Left lung (tissue), 10 donors: ENCODE results near the gene PMEPA1. TPM values are rescaled to one million over a fixed set of nuclear protein-coding genes. Genes with fewer than 3 reads are reported as not detected.
A peak's percentile ranks its signal among the peaks of the same experiment; 100 is the strongest.

Experiments used
- ATAC-seq: fragments of 200-7000 bp; cut with Tn5 transposase; one replicate; pipeline ENCODE4 v1.9.1; 2020; ENCODE audit warnings: moderate library complexity
- DNase-seq, 4 donors: peaks; one replicate each; pipeline ENCODE4 v3.0.0-alpha.2; 2013 to 2020
- H3K27ac ChIP-seq, 2 donors: fragments of 200-600 bp; sonication (generic) in 1 of 2; one replicate each; pipeline versions ENCODE4 v1.5.0 to v1.8.0; 2020 to 2021
- H3K27me3 ChIP-seq, 2 donors: fragments of 200-600 bp; sonication (generic) in 1 of 2; one replicate each; pipeline versions ENCODE4 v1.5.0 to v1.8.0; 2020 to 2021
- H3K36me3 ChIP-seq, 2 donors: fragments of 200-600 bp; sonication (generic) in 1 of 2; one replicate each; pipeline versions ENCODE4 v1.5.0 to v1.8.0; 2020 to 2021
- H3K4me1 ChIP-seq, 2 donors: fragments of 200-600 bp; one replicate each; pipeline ENCODE4 v1.8.0; 2021
- H3K4me3 ChIP-seq, 2 donors: fragments of 200-600 bp; sonication (generic) in 1 of 2; one replicate each; pipeline versions ENCODE4 v1.5.0 to v1.8.0; 2020 to 2021; ENCODE audit warnings: mild to moderate bottlenecking in 1 of 2
- H3K9me3 ChIP-seq, 2 donors: fragments of 200-600 bp; sonication (generic) in 1 of 2; one replicate each; pipeline versions ENCODE4 v1.5.0 to v1.8.0; 2020 to 2021
- intact Hi-C, 2 donors: fragments of 100-400 bp; cut with DNase I; formaldehyde crosslinking; loops; one replicate each; pipeline versions ENCODE4 v1.11.2 to v1.14.2; 2022
- polyA plus RNA-seq, 6 donors: library from polyadenylated mRNA; unstranded; fragments of 120-200 nt; gene quantifications; one replicate each; pipeline ENCODE4 v1.2.1, GENCODE V29; 2013; ENCODE audit not compliant: insufficient read length in 6 of 6
- total RNA-seq, 2 donors: library from RNA; stranded (reverse); fragmentation: NEBNext Ultra II Directional; extraction: Animal tissue kit (Norgen Biotek cat#: 25700); gene quantifications; one replicate each; pipeline ENCODE4 v1.2.1, GENCODE V29; 2021
- TF ChIP-seq, protein P1 (sequence below), 2 donors: fragments of 200-600 bp; sonication (generic) in 1 of 2; IDR thresholded peaks; one replicate each; pipeline versions ENCODE4 v1.5.0 to v1.8.0; 2021; ENCODE audit warnings: antibody characterized with exemption in 2 of 2
- donor health status: DM: no; HTN: yes; CAD: no.
- donor health status: DM: no; HTN: no; CAD: no.

The PMEPA1 gene
- total and polyA plus RNA-seq, 8 donors = 19.4 to 109 (median 26.2) TPM

DNA sequence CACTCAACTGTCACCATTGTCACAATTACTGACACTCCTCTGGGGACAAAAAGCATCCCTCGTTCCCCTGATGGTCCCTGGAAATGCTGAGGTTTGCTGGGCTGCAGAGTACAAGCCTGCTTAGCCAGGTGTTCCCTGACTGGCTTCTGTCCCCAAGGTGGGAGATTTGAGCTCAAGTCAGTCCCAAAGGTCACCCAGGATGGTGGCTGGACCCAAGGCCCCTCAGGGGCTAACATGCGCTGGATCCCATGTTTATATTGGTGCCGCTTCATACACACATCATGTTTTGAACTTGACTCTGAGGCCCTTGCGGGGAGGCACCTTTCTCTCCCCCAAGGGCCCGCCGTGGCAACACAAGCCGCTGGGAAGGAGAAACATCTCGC is 44.2 kb downstream of the PMEPA1 start:
- no peak overlapping the region for H3K4me3 ChIP-seq
- TF ChIP-seq, protein P1, sequence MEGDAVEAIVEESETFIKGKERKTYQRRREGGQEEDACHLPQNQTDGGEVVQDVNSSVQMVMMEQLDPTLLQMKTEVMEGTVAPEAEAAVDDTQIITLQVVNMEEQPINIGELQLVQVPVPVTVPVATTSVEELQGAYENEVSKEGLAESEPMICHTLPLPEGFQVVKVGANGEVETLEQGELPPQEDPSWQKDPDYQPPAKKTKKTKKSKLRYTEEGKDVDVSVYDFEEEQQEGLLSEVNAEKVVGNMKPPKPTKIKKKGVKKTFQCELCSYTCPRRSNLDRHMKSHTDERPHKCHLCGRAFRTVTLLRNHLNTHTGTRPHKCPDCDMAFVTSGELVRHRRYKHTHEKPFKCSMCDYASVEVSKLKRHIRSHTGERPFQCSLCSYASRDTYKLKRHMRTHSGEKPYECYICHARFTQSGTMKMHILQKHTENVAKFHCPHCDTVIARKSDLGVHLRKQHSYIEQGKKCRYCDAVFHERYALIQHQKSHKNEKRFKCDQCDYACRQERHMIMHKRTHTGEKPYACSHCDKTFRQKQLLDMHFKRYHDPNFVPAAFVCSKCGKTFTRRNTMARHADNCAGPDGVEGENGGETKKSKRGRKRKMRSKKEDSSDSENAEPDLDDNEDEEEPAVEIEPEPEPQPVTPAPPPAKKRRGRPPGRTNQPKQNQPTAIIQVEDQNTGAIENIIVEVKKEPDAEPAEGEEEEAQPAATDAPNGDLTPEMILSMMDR (IDR thresholded peaks at IDR 0.05) = no peak
- no peak for DNase-seq
- H3K36me3 ChIP-seq = peaks cover 0 to 5% of the 10 kb centered on the region in 2 donors
- H3K27ac ChIP-seq = no peak overlapping the region
- H3K4me1 ChIP-seq = peaks cover 0 to 3% of the 10 kb centered on the region in 2 donors
- no peak for ATAC-seq
- no peaks in the 10 kb centered on the region for H3K27me3 ChIP-seq
- no peaks in the 10 kb centered on the region for H3K9me3 ChIP-seq
- intact Hi-C loops = no loop called here

DNA sequence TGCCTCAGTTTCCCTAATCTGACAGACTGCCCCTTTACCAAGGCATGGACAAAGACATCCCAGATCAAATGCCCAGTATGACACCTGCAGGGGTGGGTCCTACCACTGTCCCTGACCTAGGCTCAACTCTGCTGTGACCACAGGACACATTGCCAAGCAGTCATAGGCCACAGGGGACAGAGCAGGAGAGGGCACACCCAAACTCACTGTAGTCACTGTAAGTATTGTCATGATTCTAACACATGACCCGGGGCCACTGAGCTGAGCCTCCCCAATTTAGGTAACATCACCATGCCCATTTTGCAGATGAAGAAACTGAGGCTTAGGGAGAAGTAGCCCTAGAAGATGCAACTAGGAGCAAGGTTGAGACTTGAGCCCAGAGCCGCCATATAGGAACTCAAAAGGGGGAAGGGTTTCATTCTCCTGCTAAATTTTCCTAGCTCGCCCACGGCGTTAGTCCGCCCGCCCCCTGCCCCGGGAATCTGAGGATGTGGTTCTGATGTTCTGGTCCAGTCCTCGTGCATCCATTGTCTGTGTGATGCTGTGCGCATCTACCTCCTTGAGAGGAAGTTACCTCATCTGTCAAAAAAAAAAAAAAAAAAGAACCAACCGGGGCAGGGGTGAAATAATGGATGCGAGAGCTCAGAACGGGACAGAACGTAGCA is 44.8 kb downstream of the PMEPA1 start:
- peaks cover 0 to 3% of the 10 kb centered on the region in 2 donors for H3K4me1 ChIP-seq
- intact Hi-C loops = no loop called here
- peaks cover 0 to 5% of the 10 kb centered on the region in 2 donors for H3K36me3 ChIP-seq

DNA sequence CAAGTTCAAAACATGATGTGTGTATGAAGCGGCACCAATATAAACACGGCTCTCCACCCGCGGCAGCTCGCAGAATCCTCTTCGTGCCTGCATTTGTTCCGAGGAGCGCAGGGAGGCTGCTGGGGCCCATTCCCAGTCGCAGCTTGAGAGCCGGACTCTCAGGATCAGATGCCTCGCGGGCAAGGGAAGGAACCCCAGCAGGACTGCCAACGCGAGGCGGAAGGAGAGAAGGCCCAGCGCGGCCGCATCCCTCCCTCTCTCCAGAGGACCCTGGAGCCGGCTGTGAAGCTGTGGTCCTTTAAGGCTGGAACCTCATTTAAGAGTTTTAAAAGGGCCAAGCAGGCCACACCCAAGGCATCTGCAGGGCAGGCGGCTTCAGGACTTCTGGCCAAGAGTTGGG is 45.3 kb downstream of the PMEPA1 start:
- H3K27ac ChIP-seq = no peak overlapping the region
- no peaks in the 10 kb centered on the region for H3K27me3 ChIP-seq
- no peaks in the 10 kb centered on the region for H3K9me3 ChIP-seq
- peaks cover 0 to 5% of the 10 kb centered on the region in 2 donors for H3K36me3 ChIP-seq
- ATAC-seq = no peak
- peaks cover 0 to 3% of the 10 kb centered on the region in 2 donors for H3K4me1 ChIP-seq
- intact Hi-C loops = no loop called here
- peak in 1 of 4 donors; percentile 24 for DNase-seq
- TF ChIP-seq, protein P1 (IDR thresholded peaks at IDR 0.05) = no peak
- no peak overlapping the region for H3K4me3 ChIP-seq

More for the DNA sequence above, 44.8 kb downstream of the PMEPA1 start:
- ATAC-seq (no peak), DNase-seq (no peak)
- no peaks in the 10 kb centered on the region for H3K27me3 ChIP-seq
- TF ChIP-seq, protein P1 (IDR thresholded peaks at IDR 0.05) = no peak
- no peak overlapping the region for H3K27ac ChIP-seq
- no peak overlapping the region for H3K4me3 ChIP-seq
- no peaks in the 10 kb centered on the region for H3K9me3 ChIP-seq

DNA sequence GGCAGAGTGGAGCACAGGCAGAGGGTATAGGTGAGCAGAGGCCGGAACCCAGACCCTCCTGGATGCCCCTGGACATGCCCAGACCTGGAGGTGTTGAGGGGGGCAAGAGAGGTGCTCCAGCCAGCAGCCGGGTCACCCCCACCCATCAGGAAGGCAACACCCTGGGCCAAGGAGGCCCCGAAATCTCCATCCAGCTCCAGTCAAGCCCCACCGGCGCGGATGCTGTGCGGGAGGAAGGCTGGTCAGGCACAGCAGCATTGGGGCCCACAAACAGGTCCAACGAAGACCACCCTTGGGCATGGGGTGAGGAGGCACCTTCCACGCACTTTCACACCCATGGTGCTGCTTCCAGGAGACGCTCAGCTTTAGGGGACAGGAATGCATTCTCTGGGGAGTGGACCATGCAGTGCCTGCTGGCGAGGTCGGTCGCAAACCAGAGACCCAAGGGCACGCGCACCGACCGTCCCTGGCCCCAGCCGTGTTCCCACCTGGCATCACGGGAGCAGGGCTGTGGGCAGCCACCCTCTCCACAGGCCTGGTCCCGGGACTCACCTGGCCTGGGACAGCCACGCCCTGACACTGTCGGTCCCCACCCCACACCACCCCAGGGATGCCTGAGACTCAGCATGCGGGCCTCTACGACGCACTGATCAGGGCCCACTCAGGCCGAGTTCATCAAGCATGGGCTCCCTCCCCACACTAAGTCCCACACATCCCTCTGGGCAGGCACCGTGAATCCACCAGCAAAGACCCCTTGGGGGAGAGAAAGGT is 45.9 kb downstream of the PMEPA1 start:
- Histone ChIP-seq H3K36me3 (peaks cover 0 to 11% of the 10 kb centered on the region in 2 donors), H3K27ac (no peak overlapping the region), H3K4me1 (peaks cover 0 to 3% of the 10 kb centered on the region in 2 donors), H3K4me3 (no peak overlapping the region), H3K9me3 (no peaks in the 10 kb centered on the region), H3K27me3 (no peaks in the 10 kb centered on the region)
- intact Hi-C loops = no loop called here
- DNase-seq (peak in 1 of 4 donors; percentile 29), ATAC-seq (no peak)
- TF ChIP-seq, protein P1 (IDR thresholded peaks at IDR 0.05) = no peak

DNA sequence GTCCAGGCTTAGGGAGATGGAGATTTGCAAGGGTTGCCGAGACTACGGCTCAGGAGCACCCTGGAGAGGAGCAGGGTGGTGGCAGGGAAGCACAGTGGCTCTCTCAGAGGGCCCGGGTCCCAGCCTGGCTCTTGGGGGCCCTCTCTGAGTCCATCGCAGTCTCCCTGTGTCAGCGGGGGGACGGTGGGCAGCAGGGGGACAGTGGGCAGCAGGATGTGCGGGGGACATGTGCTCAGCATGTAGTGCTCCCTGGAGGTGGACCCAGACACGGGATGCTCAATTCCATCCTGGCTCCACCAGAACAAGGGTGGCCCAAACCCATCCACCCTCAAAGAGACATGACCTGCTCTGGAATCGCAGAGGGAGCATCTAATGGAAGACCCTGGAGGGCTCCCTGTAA is 46.6 kb downstream of the PMEPA1 start:
- Histone ChIP-seq H3K36me3 (peaks cover 0 to 17% of the 10 kb centered on the region in 2 donors), H3K4me1 (peaks cover 0 to 3% of the 10 kb centered on the region in 2 donors), H3K4me3 (no peak overlapping the region), H3K27me3 (no peaks in the 10 kb centered on the region), H3K9me3 (no peaks in the 10 kb centered on the region), H3K27ac (no peak overlapping the region)
- ATAC-seq (no peak), DNase-seq (peak in 1 of 4 donors; percentile 15)
- intact Hi-C loops = no loop called here
- TF ChIP-seq, protein P1 (IDR thresholded peaks at IDR 0.05) = no peak
